ENCODE data around the gene IL11RA. TPM values are rescaled to one million over a fixed set of nuclear protein-coding genes. Genes with fewer than 3 reads are reported as not detected.

IL11RA gene
- total and polyA plus RNA-seq, 5 donors from 2014 or later: 7.3 to 228 (median 10.9) TPM

GRCh38 chr9:34642679-34643078 lies 9.3 kb upstream of the IL11RA start:
- Mint-ChIP-seq H3K4me1 (peaks cover 4 to 28% (median 23%) of the 10 kb centered on the region in 4 donors), H3K27me3 (no peaks in the 10 kb centered on the region), H3K36me3 (peaks cover under 1% of the 10 kb centered on the region), H3K9me3 (no peaks in the 10 kb centered on the region), H3K27ac (no peak overlapping the region), H3K4me3 (peak overlapping the region in 1 of 4 donors; percentile 66)
- H3K27me3 ChIP-seq (ENCODE audit: control insufficient read depth, insufficient read depth, low read length): no peaks in the 10 kb centered on the region
- H3K4me3 ChIP-seq (ENCODE audit: low read depth, low read length): no peak overlapping the region
- H3K27ac ChIP-seq (ENCODE audit: insufficient read depth, low read length, poor library complexity, severe bottlenecking): no peak overlapping the region
- DNase-seq (no peak), ATAC-seq (ENCODE audit: low read depth in 2 of 2) (no peak)
- H3K4me1 ChIP-seq (ENCODE audit: control insufficient read depth, insufficient read depth, low read length, poor library complexity, severe bottlenecking): peaks cover 22% of the 10 kb centered on the region
- no peaks in the 10 kb centered on the region for H3K9me3 ChIP-seq (ENCODE audit: control insufficient read depth in 2 of 2, low read length in 2 of 2)
- no peaks in the 10 kb centered on the region for H3K36me3 ChIP-seq (ENCODE audit: control insufficient read depth, insufficient read depth, low read length)

- H3K4me3 Mint-ChIP-seq: peak overlapping the region in 3 of 4 donors; percentile 11 to 80 (median 70)
- H3K27ac ChIP-seq (ENCODE audit: insufficient read depth, low read length, poor library complexity, severe bottlenecking): no peak overlapping the region
- peaks cover 16% of the 10 kb centered on the region for H3K36me3 Mint-ChIP-seq
- ATAC-seq (ENCODE audit: low read depth in 2 of 2) (no peak), DNase-seq (no peak)
- no peak overlapping the region for H3K27ac Mint-ChIP-seq
- H3K4me1 Mint-ChIP-seq: peaks cover 0 to 33% (median 28%) of the 10 kb centered on the region in 4 donors
- no peaks in the 10 kb centered on the region for H3K9me3 ChIP-seq (ENCODE audit: control insufficient read depth in 2 of 2, low read length in 2 of 2)
- peaks cover 0 to 3% (median 0%) of the 10 kb centered on the region in 7 donors for H3K9me3 Mint-ChIP-seq
- H3K27me3 Mint-ChIP-seq: no peaks in the 10 kb centered on the region
- H3K4me1 ChIP-seq (ENCODE audit: control insufficient read depth, insufficient read depth, low read length, poor library complexity, severe bottlenecking): peaks cover 27% of the 10 kb centered on the region
- H3K36me3 ChIP-seq (ENCODE audit: control insufficient read depth, insufficient read depth, low read length): peaks cover 13% of the 10 kb centered on the region
- H3K27me3 ChIP-seq (ENCODE audit: control insufficient read depth, insufficient read depth, low read length): no peaks in the 10 kb centered on the region
- H3K4me3 ChIP-seq (ENCODE audit: low read depth, low read length): no peak overlapping the region
Observed at GRCh38 chr9:34644766-34645314, 7.1 kb upstream of the IL11RA start.

- Mint-ChIP-seq H3K4me3 (peak within 1 kb of the TSS; percentile 93 to 100 (median 96)), H3K4me1 (peaks cover 0 to 44% (median 32%) of the 10 kb centered on the region in 4 donors), H3K9me3 (peaks cover 0 to 3% (median 0%) of the 10 kb centered on the region in 7 donors), H3K36me3 (peaks cover 16% of the 10 kb centered on the region), H3K27ac (peak within 1 kb of the TSS; percentile 90 to 93 (median 92)), H3K27me3 (no peaks in the 10 kb centered on the region)
- ATAC-seq (ENCODE audit: low read depth in 2 of 2): peak; percentile 85 to 87
- peak within 1 kb of the TSS; percentile 84 for H3K4me3 ChIP-seq (ENCODE audit: low read depth, low read length)
- peaks cover 27% of the 10 kb centered on the region for H3K4me1 ChIP-seq (ENCODE audit: control insufficient read depth, insufficient read depth, low read length, poor library complexity, severe bottlenecking)
- H3K36me3 ChIP-seq (ENCODE audit: control insufficient read depth, insufficient read depth, low read length): peaks cover 28% of the 10 kb centered on the region
- DNase-seq: peak; percentile 90 to 94 (median 92)
- peak within 1 kb of the TSS; percentile 78 for H3K27ac ChIP-seq (ENCODE audit: insufficient read depth, low read length, poor library complexity, severe bottlenecking)
- no peaks in the 10 kb centered on the region for H3K9me3 ChIP-seq (ENCODE audit: control insufficient read depth in 2 of 2, low read length in 2 of 2)
- no peaks in the 10 kb centered on the region for H3K27me3 ChIP-seq (ENCODE audit: control insufficient read depth, insufficient read depth, low read length)
Observed at GRCh38 chr9:34646211-34647083, 5.5 kb upstream of the IL11RA start, which contains the start of gene GALT. Gene GALT, plus strand, starts transcription at chr9:34646675. Its CDS starts 30 bp downstream, at chr9:34646705.

DNA sequence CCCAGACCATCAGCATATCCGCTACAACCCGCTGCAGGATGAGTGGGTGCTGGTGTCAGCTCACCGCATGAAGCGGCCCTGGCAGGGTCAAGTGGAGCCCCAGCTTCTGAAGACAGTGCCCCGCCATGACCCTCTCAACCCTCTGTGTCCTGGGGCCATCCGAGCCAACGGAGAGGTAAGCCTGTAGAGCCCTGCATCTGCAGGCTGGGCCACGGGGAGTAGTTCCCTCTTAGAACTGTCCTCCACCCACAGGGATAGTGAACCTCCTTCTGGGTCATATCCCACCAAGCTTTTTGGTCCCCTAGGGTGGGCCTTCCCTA lies 4.9 kb upstream of the IL11RA start:
- ATAC-seq (ENCODE audit: low read depth in 2 of 2) (no peak), DNase-seq (no peak)
- Mint-ChIP-seq H3K9me3 (peaks cover 0 to 3% (median 0%) of the 10 kb centered on the region in 7 donors), H3K27me3 (no peaks in the 10 kb centered on the region), H3K36me3 (peaks cover 16% of the 10 kb centered on the region), H3K27ac (peak overlapping the region; percentile 86 to 93 (median 92)), H3K4me3 (peak overlapping the region; percentile 93 to 100 (median 96)), H3K4me1 (peaks cover 0 to 49% (median 35%) of the 10 kb centered on the region in 4 donors)
- Histone ChIP-seq H3K36me3 (ENCODE audit: control insufficient read depth, insufficient read depth, low read length) (peaks cover 31% of the 10 kb centered on the region), H3K4me1 (ENCODE audit: control insufficient read depth, insufficient read depth, low read length, poor library complexity, severe bottlenecking) (peaks cover 27% of the 10 kb centered on the region), H3K27me3 (ENCODE audit: control insufficient read depth, insufficient read depth, low read length) (no peaks in the 10 kb centered on the region), H3K27ac (ENCODE audit: insufficient read depth, low read length, poor library complexity, severe bottlenecking) (peak overlapping the region; percentile 78), H3K4me3 (ENCODE audit: low read depth, low read length) (peak overlapping the region; percentile 84), H3K9me3 (ENCODE audit: control insufficient read depth in 2 of 2, low read length in 2 of 2) (no peaks in the 10 kb centered on the region)

DNA sequence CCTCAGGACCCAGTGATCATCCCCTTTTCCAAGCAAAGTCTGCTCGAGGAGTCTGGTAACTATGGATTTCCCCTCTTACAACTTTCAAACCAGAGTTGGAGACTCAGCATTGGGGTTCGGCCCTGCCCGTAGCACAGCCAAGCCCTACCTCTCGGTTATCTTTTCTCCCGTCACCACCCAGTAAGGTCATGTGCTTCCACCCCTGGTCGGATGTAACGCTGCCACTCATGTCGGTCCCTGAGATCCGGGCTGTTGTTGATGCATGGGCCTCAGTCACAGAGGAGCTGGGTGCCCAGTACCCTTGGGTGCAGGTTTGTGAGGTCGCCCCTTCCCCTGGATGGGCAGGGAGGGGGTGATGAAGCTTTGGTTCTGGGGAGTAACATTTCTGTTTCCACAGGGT lies 4.3 kb upstream of the IL11RA start:
- Mint-ChIP-seq H3K4me1 (peaks cover 4 to 55% (median 40%) of the 10 kb centered on the region in 4 donors), H3K27me3 (no peaks in the 10 kb centered on the region), H3K27ac (peak overlapping the region; percentile 86 to 93 (median 92)), H3K36me3 (peaks cover 16% of the 10 kb centered on the region), H3K9me3 (peaks cover 0 to 3% (median 0%) of the 10 kb centered on the region in 7 donors), H3K4me3 (peak overlapping the region; percentile 93 to 100 (median 96))
- peak in 1 of 3 donors; percentile 41 for DNase-seq
- H3K4me1 ChIP-seq (ENCODE audit: control insufficient read depth, insufficient read depth, low read length, poor library complexity, severe bottlenecking): peaks cover 27% of the 10 kb centered on the region
- peaks cover 31% of the 10 kb centered on the region for H3K36me3 ChIP-seq (ENCODE audit: control insufficient read depth, insufficient read depth, low read length)
- peak overlapping the region; percentile 78 for H3K27ac ChIP-seq (ENCODE audit: insufficient read depth, low read length, poor library complexity, severe bottlenecking)
- no peaks in the 10 kb centered on the region for H3K27me3 ChIP-seq (ENCODE audit: control insufficient read depth, insufficient read depth, low read length)
- H3K9me3 ChIP-seq (ENCODE audit: control insufficient read depth in 2 of 2, low read length in 2 of 2): no peaks in the 10 kb centered on the region
- H3K4me3 ChIP-seq (ENCODE audit: low read depth, low read length): peak overlapping the region; percentile 84
- ATAC-seq (ENCODE audit: low read depth in 2 of 2): no peak

- H3K4me3 ChIP-seq (ENCODE audit: low read depth, low read length): peak overlapping the region; percentile 84
Observed at GRCh38 chr9:34648673-34649072, 3.3 kb upstream of the IL11RA start.

GRCh38 chr9:34650816-34651215 lies 1.2 kb upstream of the IL11RA start:
- Mint-ChIP-seq H3K4me3 (peak overlapping the region in 2 of 4 donors; percentile 16 to 18), H3K4me1 (peaks cover 9 to 64% (median 53%) of the 10 kb centered on the region in 4 donors), H3K27me3 (no peaks in the 10 kb centered on the region), H3K36me3 (peaks cover 16% of the 10 kb centered on the region), H3K27ac (peak overlapping the region in 1 of 3 donors; percentile 20), H3K9me3 (peaks cover 0 to 3% (median 0%) of the 10 kb centered on the region in 7 donors)
- DNase-seq (no peak), ATAC-seq (ENCODE audit: low read depth in 2 of 2) (no peak)
- H3K27me3 ChIP-seq (ENCODE audit: control insufficient read depth, insufficient read depth, low read length): no peaks in the 10 kb centered on the region
- H3K4me3 ChIP-seq (ENCODE audit: low read depth, low read length): no peak overlapping the region
- no peak overlapping the region for H3K27ac ChIP-seq (ENCODE audit: insufficient read depth, low read length, poor library complexity, severe bottlenecking)
- H3K4me1 ChIP-seq (ENCODE audit: control insufficient read depth, insufficient read depth, low read length, poor library complexity, severe bottlenecking): peaks cover 26% of the 10 kb centered on the region
- no peaks in the 10 kb centered on the region for H3K9me3 ChIP-seq (ENCODE audit: control insufficient read depth in 2 of 2, low read length in 2 of 2)
- H3K36me3 ChIP-seq (ENCODE audit: control insufficient read depth, insufficient read depth, low read length): peaks cover 31% of the 10 kb centered on the region

More at GRCh38 chr9:34648673-34649072, 3.3 kb upstream of the IL11RA start:
- no peak for ATAC-seq (ENCODE audit: low read depth in 2 of 2)
- no peak overlapping the region for H3K27ac ChIP-seq (ENCODE audit: insufficient read depth, low read length, poor library complexity, severe bottlenecking)
- H3K4me3 Mint-ChIP-seq: peak overlapping the region; percentile 93 to 100 (median 96)
- H3K4me1 ChIP-seq (ENCODE audit: control insufficient read depth, insufficient read depth, low read length, poor library complexity, severe bottlenecking): peaks cover 27% of the 10 kb centered on the region
- H3K36me3 Mint-ChIP-seq: peaks cover 16% of the 10 kb centered on the region
- DNase-seq: no peak
- H3K4me1 Mint-ChIP-seq: peaks cover 9 to 61% (median 48%) of the 10 kb centered on the region in 4 donors
- no peaks in the 10 kb centered on the region for H3K27me3 ChIP-seq (ENCODE audit: control insufficient read depth, insufficient read depth, low read length)
- H3K9me3 ChIP-seq (ENCODE audit: control insufficient read depth in 2 of 2, low read length in 2 of 2): no peaks in the 10 kb centered on the region
- H3K27me3 Mint-ChIP-seq: no peaks in the 10 kb centered on the region
- H3K36me3 ChIP-seq (ENCODE audit: control insufficient read depth, insufficient read depth, low read length): peaks cover 31% of the 10 kb centered on the region
- H3K9me3 Mint-ChIP-seq: peaks cover 0 to 3% (median 0%) of the 10 kb centered on the region in 7 donors
- H3K27ac Mint-ChIP-seq: peak overlapping the region in 1 of 3 donors; percentile 92
